HG03354 (cell line): ENCODE results near the gene PHTF2.
"Not testable (repeated sequence)": the region's sequence is repeated elsewhere in the genome, so short reads cannot be mapped to it uniquely, and the experiment has no call there.

ENCODE experiments used
- ATAC-seq: cut with Tn5 transposase; IDR thresholded peaks from one replicate; pipeline ENCODE4 v1.9.1; 2021; ENCODE audit warnings: mild to moderate bottlenecking; ENCODE audit not compliant: unreplicated experiment, poor library complexity, severe bottlenecking

The PHTF2 gene

DNA sequence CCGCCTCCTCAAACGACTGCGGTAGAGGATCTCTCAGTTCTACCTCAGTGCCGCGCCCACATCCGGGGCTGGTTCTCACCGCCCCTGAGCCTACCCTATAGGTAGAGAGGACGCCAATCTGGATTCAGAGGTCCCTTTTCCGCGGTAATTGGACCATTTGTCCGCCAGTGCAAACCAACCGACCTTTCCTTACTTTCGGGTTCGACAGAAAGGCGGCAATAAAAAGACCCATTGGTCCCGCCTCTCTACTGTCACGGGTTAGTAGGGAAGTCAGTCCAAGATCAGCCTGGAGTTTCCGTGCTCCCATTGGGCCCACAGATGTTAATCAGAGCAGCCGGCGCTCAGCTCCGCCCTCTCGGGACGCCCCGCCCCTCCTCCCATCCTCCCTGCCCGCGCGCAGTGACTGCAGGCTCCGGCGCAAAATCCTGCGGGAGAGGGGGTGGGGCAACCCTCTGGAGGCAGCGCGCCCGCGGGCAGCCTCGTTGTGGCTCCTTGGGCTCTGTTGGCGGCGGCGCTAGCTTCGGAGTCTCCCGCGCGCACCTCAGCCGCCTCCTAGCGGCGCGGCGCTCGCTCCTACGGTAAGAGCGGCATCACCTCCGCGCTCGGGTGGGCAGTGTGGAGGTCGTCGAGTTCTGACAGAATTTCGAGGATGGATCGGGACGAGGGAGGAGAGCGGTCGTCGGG, at the start of gene PHTF2, which contains the start of gene TMEM60:
Gene PHTF2, plus strand, starts transcription at position 380 of the 684 bp plus-strand sequence.
Gene TMEM60, minus strand, starts transcription at position 41 of the 684 bp plus-strand sequence. CDS start 4,061 bp downstream, outside the sequence.
- ATAC-seq = peak; percentile 91

DNA sequence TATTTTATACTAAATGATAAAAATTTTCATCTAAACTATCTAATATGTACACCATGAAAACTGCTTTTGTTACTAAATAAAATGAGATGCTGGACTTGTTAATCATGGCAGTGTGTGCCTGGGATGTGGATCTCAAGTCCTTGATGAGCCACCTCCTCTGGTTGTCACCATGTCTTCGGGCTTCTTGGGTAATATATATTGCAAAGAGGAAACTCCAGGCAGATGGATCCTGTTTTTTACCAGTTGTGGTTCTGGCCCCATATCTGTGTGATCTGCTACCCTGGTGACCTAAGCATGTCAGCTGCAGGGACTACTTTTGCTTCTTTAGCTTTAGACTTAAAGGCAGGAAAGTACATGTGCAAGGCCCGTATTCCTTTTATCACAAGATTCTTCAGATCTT, 46.6 kb upstream of the PHTF2 start:
- no peak for ATAC-seq

DNA sequence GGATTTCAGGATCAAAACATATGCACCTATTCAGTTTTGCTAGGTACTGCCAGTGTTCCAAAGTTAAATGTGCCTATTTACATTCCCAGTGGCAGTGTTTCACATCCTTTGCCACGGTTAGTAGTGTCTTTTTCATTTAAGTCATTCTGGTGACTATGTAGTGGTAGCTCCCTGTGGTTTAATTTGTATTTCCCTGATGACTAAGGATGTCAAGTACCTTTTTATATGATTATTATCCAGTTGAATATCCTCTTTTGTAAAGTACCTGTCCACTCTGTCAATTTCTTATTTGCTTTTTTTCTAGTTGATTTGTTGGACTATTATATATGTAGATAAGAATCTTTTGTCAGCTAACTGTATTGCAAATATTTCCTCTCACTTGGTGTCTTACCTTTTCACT, 45.4 kb upstream of the PHTF2 start:
- no peak for ATAC-seq

DNA sequence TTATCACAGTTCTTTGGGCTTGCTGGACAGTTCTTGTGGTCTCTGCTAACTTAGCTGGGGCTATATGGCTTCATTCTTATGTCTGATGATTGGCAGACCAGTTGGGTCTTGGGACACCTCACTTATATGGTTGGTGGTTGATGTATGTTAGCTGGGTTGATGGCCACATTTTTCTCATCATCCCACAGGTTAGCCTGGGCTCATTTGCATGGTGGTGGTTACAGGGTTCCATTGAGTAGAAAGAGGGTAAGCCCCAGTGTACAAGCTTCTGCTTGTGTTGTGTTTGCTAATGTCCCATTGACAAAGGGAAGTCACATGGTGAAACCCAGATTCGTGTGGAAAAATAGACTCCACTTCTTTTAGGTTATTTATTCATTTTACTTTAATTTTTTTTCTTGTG, 41.0 kb upstream of the PHTF2 start:
- peak; percentile 80 for ATAC-seq

DNA sequence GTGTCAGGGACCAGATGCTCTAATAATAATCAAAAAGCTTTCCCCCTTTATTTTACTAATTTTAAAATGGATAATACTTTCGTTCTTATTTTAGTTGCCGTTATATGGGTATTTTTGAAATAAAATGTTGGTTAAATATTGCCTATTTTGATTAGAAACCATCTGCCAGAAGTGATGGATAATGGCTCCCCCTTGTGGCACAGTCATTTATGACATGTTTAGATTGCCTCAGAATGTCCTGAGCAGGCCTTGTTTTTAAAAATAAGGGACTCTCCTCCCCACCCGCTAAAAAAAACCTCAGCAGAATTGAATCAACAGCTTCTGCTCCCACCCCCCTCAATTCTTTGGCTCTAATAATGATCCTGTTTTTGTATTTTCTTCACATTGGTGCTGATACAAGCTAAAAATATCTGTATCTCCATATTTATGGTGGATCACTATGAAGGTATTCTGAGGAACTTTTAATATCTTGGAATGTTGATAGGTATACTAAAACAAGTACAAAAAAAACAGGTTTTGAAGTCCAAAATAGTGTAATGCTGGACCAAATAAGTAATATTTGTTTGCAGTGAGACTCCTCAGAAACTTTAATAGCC, 39.2 kb upstream of the PHTF2 start:
- ATAC-seq = peak; percentile 58

DNA sequence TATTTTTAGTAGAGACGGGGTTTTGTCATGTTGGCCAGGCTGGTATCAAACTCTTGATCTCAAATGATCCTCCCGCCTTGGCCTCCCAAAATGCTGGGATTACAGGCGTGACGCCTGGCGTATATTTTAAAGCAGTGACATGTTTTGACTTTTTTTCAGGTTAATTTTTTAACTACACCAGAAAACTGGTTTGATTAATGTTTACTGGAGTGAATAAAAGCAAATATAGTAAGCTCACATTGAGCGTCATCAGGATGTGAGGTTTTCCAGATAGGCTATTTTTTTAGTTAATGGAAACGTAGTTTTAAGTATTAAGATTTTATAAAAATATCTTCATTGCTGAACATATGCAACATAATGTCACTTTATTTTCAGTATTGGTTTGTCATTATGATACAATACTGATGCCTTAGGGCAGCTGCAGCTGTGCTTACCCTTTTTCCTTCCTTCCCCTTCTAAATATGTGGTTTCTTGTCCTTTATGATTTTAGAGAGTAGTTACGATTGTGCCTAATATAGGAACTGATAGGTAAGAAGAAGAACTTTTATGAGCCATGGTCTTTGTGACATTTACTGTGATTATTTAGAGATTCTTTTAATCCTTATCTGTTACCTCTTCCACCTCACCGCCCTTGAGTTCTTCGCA, 37.6 kb upstream of the PHTF2 start:
- ATAC-seq = no peak

DNA sequence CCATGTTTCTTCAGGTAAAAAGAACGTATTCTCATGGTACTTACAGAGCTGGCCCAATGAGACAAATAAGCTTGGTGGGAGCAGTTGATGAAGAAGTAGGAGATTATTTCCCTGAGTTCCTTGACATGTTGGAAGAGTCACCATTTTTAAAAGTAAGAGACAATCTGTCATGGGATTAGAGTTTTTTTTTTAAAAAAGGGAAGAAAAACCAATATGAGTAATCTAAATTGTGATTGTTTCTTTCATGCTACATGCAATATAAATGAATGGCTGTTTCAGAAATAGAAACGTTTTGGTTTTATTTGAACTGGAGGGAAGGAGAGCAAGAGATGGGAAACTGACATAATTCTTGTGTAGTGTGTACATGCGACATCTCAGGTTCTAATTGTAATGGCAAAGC, 33.1 kb upstream of the PHTF2 start:
- ATAC-seq = no peak

DNA sequence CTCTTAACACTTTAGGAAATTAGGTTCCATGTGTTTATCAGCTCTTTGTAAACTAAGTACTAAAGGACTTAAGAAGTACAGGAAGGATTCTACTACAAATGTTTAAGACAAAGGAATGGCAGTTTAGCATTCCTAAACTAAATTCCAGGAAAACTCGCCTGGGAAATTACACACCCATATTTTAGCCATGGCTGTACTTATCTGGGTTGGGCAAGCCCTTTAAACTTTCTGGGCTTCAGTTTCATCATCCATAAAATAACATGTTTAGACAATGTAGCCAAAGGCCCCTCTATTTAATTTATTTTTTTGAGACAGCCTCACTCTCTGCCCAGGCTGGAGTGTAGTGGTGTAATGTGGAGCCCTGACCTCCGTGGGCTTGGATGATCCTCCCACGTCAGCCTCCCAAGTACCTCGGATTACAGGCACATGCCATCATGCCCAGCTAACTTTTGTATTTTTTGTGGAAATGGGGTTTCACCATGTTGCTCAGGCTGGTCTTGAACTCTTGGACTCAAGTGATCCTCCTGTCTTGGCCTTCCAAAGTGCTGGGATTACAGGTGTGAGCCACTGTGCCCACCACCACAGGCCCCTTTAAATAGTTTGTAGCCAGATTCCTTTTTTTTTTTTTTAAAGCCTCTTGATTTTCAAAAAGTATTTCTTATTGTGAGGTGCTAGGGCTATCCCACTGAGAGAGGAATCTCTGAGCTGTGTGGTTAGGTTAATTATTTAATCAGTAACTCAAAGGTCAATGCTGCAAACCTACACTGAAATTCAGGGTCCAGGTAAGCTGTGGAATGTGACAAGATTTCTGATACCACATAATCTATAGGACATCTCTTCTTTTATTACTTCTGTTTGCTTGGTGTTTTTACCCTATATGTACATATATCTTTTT, 32.4 kb upstream of the PHTF2 start:
- no peak for ATAC-seq

DNA sequence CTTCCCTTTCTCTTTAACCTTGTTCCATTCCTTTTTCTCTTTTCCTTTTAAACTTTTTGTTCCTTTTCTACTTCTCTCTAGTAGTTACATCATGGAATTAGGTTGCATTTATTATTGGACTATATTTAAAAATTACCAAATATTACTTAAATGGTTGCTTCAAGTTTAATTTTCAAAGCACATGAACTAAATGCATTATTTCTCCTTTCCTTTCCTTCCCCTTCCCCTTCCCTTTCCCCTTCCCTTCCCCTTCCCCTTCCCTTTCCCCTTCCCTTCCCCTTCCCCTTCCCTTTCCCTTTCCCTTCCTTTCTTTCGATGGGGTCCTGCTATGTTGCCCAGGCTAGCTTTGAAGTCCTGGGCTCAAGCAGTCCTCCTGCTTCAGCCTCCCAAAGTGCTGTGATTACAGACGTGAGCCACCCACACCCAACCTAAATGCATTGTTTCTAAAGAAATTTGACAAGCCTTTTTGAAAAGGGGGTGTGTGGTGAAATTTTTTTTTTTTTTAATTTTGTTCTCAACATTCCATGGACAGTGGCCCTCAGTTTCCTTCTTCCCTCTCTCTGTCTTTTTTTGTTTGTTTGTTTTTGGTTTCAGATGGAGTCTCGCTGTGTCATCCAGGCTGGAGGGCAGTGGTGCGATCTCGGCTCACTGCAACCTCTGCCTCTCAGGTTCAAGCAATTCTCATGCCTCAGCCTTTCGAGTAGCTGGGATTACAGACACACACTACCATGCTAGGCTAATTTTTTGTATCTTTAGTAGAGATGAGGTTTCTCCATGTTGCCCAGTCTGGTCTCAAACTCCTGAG, 31.6 kb upstream of the PHTF2 start:
- no peak for ATAC-seq

DNA sequence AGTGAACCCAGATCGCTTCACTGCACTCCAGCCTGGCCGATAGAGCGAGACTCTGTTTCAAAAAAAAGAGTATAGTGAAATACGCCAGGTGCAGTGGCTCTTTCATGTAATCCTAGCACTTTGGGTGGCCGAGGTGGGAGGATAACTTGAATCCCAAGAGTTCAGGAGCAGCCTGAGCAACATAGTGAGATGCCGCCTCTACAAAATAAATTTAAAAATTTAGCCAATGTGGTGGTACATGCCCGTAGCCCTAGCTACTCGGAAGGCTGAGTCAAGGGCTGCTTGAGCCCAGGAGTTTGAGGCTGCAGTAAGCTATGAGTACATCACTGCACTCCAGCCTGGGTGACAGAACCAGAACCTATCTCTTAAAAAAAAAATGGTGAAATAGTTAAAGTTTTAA, 28.3 kb upstream of the PHTF2 start:
- ATAC-seq = no peak

DNA sequence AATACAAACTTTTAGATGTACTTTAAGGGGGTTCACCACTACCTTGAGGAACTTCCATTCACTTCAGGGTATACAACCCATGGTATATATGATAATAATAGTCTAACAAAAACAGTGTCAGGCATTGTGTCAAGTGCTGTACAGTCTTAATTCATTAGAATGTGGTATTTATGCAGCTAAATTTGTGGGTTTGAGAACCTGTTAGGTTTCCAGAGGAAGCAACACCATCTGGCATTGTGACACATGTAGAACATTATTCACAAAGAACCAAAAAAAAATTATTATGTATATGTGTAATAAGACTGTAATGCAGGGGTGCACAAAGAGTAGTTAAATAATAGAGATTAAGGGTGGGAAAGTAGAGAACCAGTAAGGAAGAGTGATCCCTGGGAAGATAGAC, 26.7 kb upstream of the PHTF2 start:
- no peak for ATAC-seq

DNA sequence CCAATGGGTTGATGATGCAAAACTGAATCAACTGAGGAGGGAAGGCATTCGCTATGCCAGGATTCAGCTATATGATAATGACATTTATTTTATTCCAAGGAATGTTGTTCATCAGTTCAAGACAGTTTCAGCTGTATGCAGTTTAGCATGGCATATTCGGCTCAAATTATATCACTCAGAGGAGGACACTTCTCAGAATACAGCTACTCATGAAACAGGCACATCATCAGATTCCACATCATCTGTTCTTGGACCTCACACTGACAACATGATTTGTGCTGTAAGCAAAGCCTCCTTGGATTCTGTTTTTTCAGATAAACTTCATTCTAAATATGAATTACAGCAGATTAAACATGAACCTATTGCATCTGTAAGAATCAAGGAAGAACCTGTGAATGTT, 20.0 kb upstream of the PHTF2 start:
- no peak for ATAC-seq

DNA sequence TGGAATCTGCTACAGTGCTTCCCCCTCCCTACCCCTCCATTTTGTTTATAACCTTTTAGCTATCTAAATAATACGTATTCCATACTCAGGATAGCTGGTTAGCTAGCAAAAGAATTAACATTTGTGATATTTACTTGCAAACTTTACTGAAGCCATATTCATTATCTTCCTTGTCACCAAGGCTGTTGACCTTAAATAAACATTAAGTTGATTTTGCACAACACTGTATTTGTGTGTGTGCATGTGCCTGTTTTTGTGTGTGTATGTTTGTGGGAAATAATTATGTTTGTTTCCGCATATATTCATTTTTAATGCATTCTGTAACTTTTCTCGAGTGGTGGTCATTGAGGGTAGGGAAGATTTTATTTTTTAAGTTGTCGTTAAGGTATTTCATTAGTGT, 16.2 kb upstream of the PHTF2 start:
- no peak for ATAC-seq

DNA sequence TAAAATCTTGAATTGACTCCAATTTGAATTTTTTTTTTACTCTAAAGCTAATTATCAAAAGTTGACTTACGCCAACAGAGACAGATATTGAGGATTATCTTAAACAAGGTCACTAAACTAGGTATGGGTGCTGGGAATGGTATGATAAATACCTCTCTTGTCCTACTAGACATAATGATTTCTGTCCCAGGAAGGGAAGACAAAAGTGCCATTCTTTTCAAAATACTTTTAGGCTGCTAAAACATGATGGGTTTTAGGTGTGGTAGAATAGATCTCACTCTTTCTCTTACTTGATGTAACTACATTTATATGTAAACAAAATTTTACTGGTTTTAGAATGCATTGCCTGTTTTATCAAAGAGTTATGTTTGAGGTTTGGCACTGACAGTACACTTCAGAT, 15.5 kb upstream of the PHTF2 start:
- no peak for ATAC-seq

DNA sequence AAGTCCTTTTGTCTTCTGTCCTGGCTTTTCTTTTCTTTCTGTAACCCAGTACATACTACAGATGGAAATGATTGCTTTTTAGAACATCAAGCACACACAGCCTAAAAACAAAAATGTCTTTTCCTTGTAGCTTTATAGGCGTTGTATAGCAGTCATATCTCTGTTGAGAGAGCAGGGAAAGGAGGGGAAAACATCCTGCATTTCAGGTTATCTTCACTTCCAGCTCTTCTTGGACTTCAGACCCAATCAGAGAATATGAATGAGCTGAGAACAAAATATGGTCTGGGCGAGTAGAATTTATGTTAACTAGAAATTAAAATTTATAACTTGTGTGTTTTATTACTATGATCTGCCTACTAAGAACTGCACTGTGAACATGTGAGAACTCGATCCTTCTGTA, 15.0 kb upstream of the PHTF2 start:
- ATAC-seq = no peak

DNA sequence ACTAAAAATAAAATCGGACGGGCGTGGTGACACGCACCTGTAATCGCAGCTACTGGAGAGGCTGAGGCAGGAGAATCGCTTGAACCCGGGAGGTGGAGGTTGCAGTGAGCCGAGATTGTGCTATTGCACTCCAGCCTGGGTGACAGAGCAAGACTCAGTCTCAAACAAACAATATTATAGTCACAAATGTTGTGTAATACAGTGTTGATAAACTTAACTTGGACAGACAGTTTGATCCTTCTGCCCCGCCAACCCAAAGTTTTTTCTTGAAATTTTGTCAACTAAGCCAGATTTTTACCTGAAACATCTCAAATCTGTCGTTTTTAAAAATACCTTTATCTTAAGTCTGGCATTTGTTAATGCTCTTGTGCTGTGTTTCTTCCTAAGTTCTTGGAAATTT, 14.1 kb upstream of the PHTF2 start:
- not testable (repeated sequence) for ATAC-seq

DNA sequence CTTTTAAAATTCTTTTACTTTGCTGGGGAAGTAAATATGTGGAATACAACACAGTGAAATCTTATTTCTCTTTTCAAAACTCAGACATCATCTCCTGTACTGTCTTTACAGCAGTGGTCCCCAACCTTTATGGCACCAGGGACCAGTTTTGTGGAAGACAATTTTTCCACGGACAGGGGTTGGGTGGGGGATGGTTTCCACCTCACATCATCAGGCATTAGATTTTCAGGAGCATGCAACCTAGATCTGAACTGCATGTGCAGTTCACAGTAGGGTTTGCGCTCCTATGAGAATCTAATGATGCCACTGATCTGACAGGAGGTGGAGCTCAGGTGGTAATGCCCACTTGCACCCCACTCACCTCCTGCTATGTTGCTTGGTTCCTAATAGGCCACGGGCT, 12.6 kb upstream of the PHTF2 start:
- ATAC-seq = no peak

DNA sequence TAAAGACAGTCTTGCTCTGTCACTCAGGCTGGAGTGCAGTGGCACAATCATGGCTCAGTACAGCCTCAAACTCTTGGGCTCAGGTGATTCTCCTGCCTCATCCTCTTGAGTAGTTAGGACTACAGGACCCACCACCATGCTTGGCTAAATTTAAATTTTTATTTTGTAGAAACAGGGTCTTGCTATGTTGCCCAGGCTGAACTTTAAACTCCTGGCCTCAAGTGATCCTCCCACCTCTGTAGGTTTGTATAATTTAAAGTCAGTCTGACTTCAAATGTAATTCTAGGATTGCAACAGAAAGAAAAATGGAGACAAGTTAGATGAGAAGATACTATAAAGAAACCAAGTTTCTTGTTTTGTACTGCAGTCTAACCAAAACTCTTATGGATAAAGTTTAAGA, 11.8 kb upstream of the PHTF2 start:
- ATAC-seq = no peak

DNA sequence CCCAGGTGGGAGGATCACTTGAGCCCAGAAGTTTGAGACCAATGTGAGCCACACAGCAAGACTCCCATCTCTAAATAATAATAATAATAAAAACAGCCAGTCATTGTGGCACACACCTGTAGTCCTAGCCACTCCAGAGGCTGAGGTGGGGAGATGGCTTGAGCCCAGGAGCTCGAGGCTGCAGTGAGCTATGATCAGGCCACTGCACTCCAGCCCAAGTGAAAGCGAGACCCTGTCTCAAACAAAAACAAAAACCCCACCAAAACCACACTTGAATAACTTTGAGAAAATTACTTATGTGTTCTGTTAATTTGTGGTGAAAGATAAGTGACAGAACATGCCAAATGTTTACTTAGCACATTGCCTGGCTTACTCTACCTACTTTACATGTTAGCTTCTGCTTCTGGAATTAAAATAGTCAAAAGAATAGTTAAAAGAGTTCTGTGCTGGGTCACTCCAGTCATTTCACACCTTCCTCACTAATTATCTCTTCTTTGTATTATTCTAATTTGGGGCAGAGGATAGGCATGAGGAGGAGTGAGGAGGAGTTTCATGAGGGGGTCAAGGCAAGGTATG, 10.2 kb upstream of the PHTF2 start:
- peak; percentile 53 for ATAC-seq
